GM23338 (cell line): ENCODE data around the gene INPP5K. TPM values are rescaled to one million over a fixed set of nuclear protein-coding genes. Genes with fewer than 3 reads are reported as not detected.

ENCODE experiments used
- CREB1 ChIP-seq: fragments of 250-450 bp; sonication (Bioruptor Pico); IDR thresholded peaks from 2 replicates; pipeline ENCODE4 v1.5.0; 2020; ENCODE audit warnings: low read depth, mild to moderate bottlenecking, moderate library complexity
- EZH2phosphoT487 ChIP-seq: fragments of 200-600 bp; sonication (generic); IDR thresholded peaks from one replicate; pipeline ENCODE4 v1.8.1; 2018; ENCODE audit warnings: antibody characterized with exemption; ENCODE audit not compliant: unreplicated experiment
- NANOG ChIP-seq: IDR thresholded peaks from 2 replicates; pipeline ENCODE4 v1.6.1; 2016; ENCODE audit warnings: antibody characterized with exemption, borderline replicate concordance
- polyA plus RNA-seq: library from polyadenylated mRNA; unstranded; fragments of >200 nt; fragmentation: Nextera tagmentation; extraction: Ambion mirVana; gene quantifications from 2 replicates; pipeline ENCODE4 v1.2.1, GENCODE V29; 2016
- total RNA-seq: library from RNA; depleted of rRNA; stranded (reverse); fragments of >200 nt; shearing (Covaris generic); gene quantifications from 2 replicates; pipeline ENCODE4 v1.2.3, GENCODE V29; 2014
- TF ChIP-seq, protein P1 (sequence below): fragments of 250-450 bp; sonication (Bioruptor Pico); IDR thresholded peaks from 2 replicates; pipeline ENCODE4 v1.5.0; 2020; ENCODE audit warnings: mild to moderate bottlenecking, moderate library complexity
- TF ChIP-seq, protein P2 (sequence below): IDR thresholded peaks from 2 replicates; pipeline ENCODE4 v1.6.1; 2016; ENCODE audit warnings: antibody characterized with exemption

The INPP5K gene
- total and polyA plus RNA-seq, 2 experiments from 2014 or later: 8.4 to 29.7 TPM

DNA sequence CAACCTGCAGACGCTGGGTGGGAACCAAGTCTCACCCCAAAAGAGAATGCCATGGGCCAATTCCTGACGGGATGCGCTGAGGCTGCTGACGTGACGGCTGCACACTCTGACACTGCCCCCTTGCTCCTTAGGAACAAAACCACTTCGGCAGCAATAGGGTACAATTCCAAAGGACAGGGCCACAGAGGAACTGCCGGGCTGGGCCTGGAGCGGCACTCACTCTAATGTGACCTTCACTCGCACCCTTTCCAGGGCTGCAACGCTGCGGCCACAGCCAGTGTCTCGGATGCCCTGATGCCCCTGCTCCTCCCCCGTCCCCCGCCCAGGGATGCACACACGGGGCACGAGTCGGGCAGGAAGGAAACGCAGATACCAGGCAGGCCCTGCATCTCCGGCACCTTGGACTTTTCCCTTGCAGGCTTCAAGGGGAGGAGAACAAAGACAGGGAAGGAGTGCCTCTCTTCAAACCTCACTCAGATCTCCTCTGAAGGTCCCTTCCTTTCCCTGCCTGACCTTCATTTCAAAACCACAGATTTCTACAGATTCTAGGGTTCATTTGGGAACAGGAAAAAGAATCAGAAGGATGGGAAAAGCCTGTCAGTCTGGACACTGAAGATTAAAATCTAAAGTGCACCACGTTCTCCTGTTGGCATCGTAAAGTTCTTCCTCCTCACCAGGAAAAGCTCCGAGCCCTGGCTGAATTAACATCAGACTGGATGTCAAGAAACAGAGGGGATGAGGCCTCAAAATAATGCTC lies 43.9 kb upstream of the INPP5K start (continued):
- TF ChIP-seq, protein P1, sequence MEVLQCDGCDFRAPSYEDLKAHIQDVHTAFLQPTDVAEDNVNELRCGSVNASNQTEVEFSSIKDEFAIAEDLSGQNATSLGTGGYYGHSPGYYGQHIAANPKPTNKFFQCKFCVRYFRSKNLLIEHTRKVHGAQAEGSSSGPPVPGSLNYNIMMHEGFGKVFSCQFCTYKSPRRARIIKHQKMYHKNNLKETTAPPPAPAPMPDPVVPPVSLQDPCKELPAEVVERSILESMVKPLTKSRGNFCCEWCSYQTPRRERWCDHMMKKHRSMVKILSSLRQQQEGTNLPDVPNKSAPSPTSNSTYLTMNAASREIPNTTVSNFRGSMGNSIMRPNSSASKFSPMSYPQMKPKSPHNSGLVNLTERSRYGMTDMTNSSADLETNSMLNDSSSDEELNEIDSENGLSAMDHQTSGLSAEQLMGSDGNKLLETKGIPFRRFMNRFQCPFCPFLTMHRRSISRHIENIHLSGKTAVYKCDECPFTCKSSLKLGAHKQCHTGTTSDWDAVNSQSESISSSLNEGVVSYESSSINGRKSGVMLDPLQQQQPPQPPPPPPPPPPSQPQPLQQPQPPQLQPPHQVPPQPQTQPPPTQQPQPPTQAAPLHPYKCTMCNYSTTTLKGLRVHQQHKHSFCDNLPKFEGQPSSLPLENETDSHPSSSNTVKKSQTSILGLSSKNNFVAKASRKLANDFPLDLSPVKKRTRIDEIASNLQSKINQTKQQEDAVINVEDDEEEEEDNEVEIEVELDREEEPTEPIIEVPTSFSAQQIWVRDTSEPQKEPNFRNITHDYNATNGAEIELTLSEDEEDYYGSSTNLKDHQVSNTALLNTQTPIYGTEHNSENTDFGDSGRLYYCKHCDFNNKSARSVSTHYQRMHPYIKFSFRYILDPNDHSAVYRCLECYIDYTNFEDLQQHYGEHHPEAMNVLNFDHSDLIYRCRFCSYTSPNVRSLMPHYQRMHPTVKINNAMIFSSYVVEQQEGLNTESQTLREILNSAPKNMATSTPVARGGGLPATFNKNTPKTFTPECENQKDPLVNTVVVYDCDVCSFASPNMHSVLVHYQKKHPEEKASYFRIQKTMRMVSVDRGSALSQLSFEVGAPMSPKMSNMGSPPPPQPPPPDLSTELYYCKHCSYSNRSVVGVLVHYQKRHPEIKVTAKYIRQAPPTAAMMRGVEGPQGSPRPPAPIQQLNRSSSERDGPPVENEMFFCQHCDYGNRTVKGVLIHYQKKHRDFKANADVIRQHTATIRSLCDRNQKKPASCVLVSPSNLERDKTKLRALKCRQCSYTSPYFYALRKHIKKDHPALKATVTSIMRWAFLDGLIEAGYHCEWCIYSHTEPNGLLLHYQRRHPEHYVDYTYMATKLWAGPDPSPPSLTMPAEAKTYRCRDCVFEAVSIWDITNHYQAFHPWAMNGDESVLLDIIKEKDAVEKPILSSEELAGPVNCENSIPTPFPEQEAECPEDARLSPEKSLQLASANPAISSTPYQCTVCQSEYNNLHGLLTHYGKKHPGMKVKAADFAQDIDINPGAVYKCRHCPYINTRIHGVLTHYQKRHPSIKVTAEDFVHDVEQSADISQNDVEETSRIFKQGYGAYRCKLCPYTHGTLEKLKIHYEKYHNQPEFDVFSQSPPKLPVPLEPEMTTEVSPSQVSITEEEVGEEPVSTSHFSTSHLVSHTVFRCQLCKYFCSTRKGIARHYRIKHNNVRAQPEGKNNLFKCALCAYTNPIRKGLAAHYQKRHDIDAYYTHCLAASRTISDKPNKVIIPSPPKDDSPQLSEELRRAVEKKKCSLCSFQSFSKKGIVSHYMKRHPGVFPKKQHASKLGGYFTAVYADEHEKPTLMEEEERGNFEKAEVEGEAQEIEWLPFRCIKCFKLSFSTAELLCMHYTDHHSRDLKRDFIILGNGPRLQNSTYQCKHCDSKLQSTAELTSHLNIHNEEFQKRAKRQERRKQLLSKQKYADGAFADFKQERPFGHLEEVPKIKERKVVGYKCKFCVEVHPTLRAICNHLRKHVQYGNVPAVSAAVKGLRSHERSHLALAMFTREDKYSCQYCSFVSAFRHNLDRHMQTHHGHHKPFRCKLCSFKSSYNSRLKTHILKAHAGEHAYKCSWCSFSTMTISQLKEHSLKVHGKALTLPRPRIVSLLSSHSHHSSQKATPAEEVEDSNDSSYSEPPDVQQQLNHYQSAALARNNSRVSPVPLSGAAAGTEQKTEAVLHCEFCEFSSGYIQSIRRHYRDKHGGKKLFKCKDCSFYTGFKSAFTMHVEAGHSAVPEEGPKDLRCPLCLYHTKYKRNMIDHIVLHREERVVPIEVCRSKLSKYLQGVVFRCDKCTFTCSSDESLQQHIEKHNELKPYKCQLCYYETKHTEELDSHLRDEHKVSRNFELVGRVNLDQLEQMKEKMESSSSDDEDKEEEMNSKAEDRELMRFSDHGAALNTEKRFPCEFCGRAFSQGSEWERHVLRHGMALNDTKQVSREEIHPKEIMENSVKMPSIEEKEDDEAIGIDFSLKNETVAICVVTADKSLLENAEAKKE (CRISPR knock-in tag): no peak
- TF ChIP-seq EZH2phosphoT487: no peak
- TF ChIP-seq NANOG: no peak
- TF ChIP-seq CREB1 (CRISPR knock-in tag): no peak
- TF ChIP-seq, protein P2, sequence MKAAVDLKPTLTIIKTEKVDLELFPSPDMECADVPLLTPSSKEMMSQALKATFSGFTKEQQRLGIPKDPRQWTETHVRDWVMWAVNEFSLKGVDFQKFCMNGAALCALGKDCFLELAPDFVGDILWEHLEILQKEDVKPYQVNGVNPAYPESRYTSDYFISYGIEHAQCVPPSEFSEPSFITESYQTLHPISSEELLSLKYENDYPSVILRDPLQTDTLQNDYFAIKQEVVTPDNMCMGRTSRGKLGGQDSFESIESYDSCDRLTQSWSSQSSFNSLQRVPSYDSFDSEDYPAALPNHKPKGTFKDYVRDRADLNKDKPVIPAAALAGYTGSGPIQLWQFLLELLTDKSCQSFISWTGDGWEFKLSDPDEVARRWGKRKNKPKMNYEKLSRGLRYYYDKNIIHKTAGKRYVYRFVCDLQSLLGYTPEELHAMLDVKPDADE: no peak
